ENCODE results near the gene SMCHD1. TPM values are rescaled to one million over a fixed set of nuclear protein-coding genes. Genes with fewer than 3 reads are reported as not detected.

Gene SMCHD1
- total and polyA plus RNA-seq, 2 experiments from 2014 or later: 7.7 to 39.0 TPM

DNA sequence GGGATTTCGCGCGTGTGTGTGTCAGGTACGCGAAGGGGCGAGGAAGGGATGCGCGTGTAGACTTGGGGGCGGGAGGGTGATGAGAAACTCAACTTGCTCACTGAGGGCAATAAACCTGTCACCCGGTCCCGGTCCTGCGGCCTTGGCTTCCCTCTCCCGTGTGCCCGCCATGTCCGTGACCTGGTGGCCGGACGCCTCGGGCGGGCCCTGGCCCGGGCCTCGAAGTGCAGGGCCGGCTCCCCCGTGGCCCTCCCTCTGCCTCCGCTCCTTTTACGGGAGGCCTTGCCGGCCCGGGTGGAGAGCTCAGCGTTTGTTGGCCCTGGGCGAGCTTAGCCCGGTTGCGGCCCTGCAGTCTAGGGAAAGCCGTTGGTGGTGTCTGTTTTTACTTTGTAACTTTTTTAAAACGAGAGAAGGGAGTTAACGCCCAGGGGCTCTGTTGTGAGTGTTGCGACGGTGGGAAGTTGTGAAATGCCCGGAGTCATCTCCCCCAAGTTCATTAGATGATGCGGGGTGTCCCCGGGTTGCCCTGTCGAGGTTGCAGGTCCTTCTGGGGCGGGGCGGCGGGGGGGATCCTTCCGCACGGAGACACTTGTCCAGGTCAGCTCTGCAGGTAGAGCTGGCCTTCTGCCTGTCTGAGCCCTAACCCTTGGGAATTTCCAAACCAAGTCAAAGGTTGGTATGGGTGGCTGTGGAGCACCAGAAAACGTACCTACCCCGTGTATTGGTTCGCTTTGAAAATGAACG is 883 bp downstream of the SMCHD1 start (continued):
- TF ChIP-seq ZNF462 (CRISPR knock-in tag; IDR thresholded peaks at IDR 0.05) (no peak), CREB1 (CRISPR knock-in tag; IDR thresholded peaks at IDR 0.05; ENCODE audit: low read depth) (no peak), NANOG (IDR thresholded peaks at IDR 0.05; ENCODE audit: borderline replicate concordance) (no peak), POLR2AphosphoS5 (IDR thresholded peaks at IDR 0.05; ENCODE audit: low read depth) (no peak)

DNA sequence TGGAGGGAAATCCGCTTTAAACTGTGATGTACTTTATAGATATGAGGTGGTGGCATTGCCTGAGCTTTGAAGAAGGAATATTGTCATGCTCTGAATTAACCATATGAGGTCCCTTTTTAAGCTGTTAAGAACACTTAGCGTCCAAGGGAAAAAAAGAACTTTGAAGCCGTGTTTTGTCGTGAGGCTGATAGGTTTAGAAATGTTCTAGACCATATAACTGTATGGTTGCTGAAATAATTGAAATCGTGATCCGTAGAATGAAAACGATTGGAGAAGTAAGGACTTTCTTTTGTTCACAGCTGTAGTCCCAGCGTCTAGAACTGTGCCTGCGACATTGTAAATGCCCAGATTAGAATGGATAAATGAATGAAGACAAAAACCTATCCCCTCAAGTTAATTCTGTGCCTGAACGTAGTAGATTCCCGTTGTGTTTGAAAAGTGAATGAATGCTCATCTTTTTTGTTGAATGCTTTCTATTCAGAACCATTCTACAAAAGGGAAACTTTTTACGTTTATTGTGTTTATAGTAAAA is 1.5 kb downstream of the SMCHD1 start:
- Histone ChIP-seq H3K4me3 (peak overlapping the region; percentile 85), H4K20me1 (replicated peaks; ENCODE audit: insufficient read depth) (peaks cover 34% of the 10 kb centered on the region), H3K4me1 (ENCODE audit: insufficient read depth) (peaks cover 19% of the 10 kb centered on the region), H3K4me2 (peak overlapping the region; percentile 94), H2AFZ (no peak overlapping the region), H3K79me2 (replicated peaks; ENCODE audit: insufficient read depth) (peaks cover 57% of the 10 kb centered on the region), H3F3A (replicated peaks; ENCODE audit: low read depth) (no peaks in the 10 kb centered on the region; the same call in 1 of the 2 replicates), H3K36me3 (ENCODE audit: insufficient read depth) (0 out of 2 replicates have a peak, but pooled peaks cover 3% of the 10 kb centered on the region), H3K27ac (ENCODE audit: low read depth) (no peak overlapping the region), H3K9me2 (ENCODE audit: insufficient read depth) (no peaks in the 10 kb centered on the region), H3K27me3 (ENCODE audit: insufficient read depth) (peaks cover 54% of the 10 kb centered on the region)
- Mint-ChIP-seq H3K9me3 (no peaks in the 10 kb centered on the region), H3K36me3 (ENCODE audit: low read depth) (peaks cover 15% of the 10 kb centered on the region), H3K27ac (no peak overlapping the region; the same call in 1 of the 2 replicates), H3K4me3 (peak overlapping the region; percentile 94), H3K4me1 (peaks cover 21% of the 10 kb centered on the region), H3K27me3 (ENCODE audit: insufficient read depth, low read depth, poor library complexity) (peaks cover 32% of the 10 kb centered on the region)
- DNase-seq (ENCODE audit: low spot score) (no peak), ATAC-seq (no peak)
- TF ChIP-seq ETS1 (IDR thresholded peaks at IDR 0.05) (no peak), ZNF114 (CRISPR knock-in tag; IDR thresholded peaks at IDR 0.05) (no peak), POLR2AphosphoS5 (IDR thresholded peaks at IDR 0.05; ENCODE audit: low read depth) (no peak), STAT1 (IDR thresholded peaks at IDR 0.05; ENCODE audit: unreplicated experiment) (no peak), EZH2phosphoT487 (IDR thresholded peaks at IDR 0.05; ENCODE audit: unreplicated experiment) (no peak), JUNB (IDR thresholded peaks at IDR 0.05; ENCODE audit: unreplicated experiment) (no peak), CREB1 (CRISPR knock-in tag; IDR thresholded peaks at IDR 0.05; ENCODE audit: low read depth) (no peak)
- TF ChIP-seq, protein P1, sequence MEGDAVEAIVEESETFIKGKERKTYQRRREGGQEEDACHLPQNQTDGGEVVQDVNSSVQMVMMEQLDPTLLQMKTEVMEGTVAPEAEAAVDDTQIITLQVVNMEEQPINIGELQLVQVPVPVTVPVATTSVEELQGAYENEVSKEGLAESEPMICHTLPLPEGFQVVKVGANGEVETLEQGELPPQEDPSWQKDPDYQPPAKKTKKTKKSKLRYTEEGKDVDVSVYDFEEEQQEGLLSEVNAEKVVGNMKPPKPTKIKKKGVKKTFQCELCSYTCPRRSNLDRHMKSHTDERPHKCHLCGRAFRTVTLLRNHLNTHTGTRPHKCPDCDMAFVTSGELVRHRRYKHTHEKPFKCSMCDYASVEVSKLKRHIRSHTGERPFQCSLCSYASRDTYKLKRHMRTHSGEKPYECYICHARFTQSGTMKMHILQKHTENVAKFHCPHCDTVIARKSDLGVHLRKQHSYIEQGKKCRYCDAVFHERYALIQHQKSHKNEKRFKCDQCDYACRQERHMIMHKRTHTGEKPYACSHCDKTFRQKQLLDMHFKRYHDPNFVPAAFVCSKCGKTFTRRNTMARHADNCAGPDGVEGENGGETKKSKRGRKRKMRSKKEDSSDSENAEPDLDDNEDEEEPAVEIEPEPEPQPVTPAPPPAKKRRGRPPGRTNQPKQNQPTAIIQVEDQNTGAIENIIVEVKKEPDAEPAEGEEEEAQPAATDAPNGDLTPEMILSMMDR (conservative IDR thresholded peaks at IDR 0.05; ENCODE audit: low read depth in 2 of 2): no peak
